B cell (primary cell): ENCODE data around the gene OR1M1. TPM values are rescaled to one million over a fixed set of nuclear protein-coding genes. Genes with fewer than 3 reads are reported as not detected.
A peak's percentile ranks its signal among the peaks of the same experiment; 100 is the strongest.

Experiments used
- ATAC-seq: fragments of 200-7000 bp; cut with Tn5 transposase; one replicate; pipeline ENCODE4 v1.10.0; 2021; ENCODE audit warnings: low read depth, mild to moderate bottlenecking, moderate number of reproducible peaks, moderate library complexity
- CTCF ChIA-PET: fragments of 350-600 bp; sonication (Branson Sonifier 250); formaldehyde crosslinking; loops from one replicate; lab custom pipeline; 2021; ENCODE audit warnings: antibody characterized with exemption, inconsistent platforms; lab: Charles Lee
- POLR2A ChIA-PET: fragments of 350-600 bp; sonication (Branson Sonifier 250); formaldehyde crosslinking; loops from one replicate; lab custom pipeline; 2021; ENCODE audit warnings: antibody characterized with exemption; lab: Charles Lee
- DNase-seq: peaks from one replicate; pipeline ENCODE4 v3.0.0; 2013
- H2AFZ ChIP-seq: 2 replicates; pipeline ENCODE4 v1.6.1; 2012; ENCODE audit warnings: mild to moderate bottlenecking, low read depth, low read length; ENCODE audit not compliant: insufficient read depth, poor library complexity, severe bottlenecking
- H3K27ac ChIP-seq, 2 donors: 1 replicate in 1 of 2; 2 replicates in 1 of 2; pipeline ENCODE4 v1.5.1; 2012 to 2013; ENCODE audit warnings: low read length in 2 of 2, mild to moderate bottlenecking in 2 of 2, moderate library complexity in 1 of 2
- H3K27me3 ChIP-seq, 4 experiments: fragments of 200-600 bp in 1 of 4; sonication (generic) in 1 of 4; replicated peaks in 1 of 4; 1 replicate in 2 of 4; 2 replicates in 2 of 4; pipeline versions ENCODE4 v1.6.1 to v1.7.0; 2013 to 2016; ENCODE audit warnings: low read length in 3 of 4, mild to moderate bottlenecking in 2 of 4, mixed read lengths in 1 of 4, moderate library complexity in 1 of 4; ENCODE audit not compliant: insufficient read depth in 4 of 4, control insufficient read depth in 3 of 4; ENCODE audit errors: control extremely low read depth in 1 of 4
- H3K36me3 ChIP-seq, 2 experiments: replicated peaks in 1 of 2; 1 replicate in 1 of 2; 2 replicates in 1 of 2; pipeline versions ENCODE4 v1.6.1 to v1.7.1; 2013; ENCODE audit warnings: low read length in 1 of 2; ENCODE audit not compliant: insufficient read depth in 2 of 2, control insufficient read depth in 1 of 2; ENCODE audit errors: control extremely low read depth in 1 of 2, extremely low read depth in 1 of 2
- H3K4me1 ChIP-seq, 2 donors: fragments of 200-600 bp in 1 of 2; sonication (generic) in 1 of 2; 1 replicate in 1 of 2; 2 replicates in 1 of 2; pipeline versions ENCODE4 v1.5.1 to v1.6.1; 2013 to 2017; ENCODE audit warnings: low read length in 2 of 2; ENCODE audit not compliant: control insufficient read depth in 2 of 2, insufficient read depth in 2 of 2
- H3K4me2 ChIP-seq: replicated peaks from 2 replicates; pipeline ENCODE3; 2012; ENCODE audit warnings: mild to moderate bottlenecking, low read depth, low read length; ENCODE audit not compliant: poor library complexity, severe bottlenecking
- H3K4me3 ChIP-seq, 5 experiments: fragments of 200-600 bp in 1 of 5; sonication (generic) in 1 of 5; 1 replicate in 3 of 5; 2 replicates in 2 of 5; pipeline versions ENCODE4 v1.5.1 to v1.7.0; 2011 to 2016; ENCODE audit warnings: low read length in 4 of 5, mild to moderate bottlenecking in 4 of 5, low read depth in 2 of 5, control low read depth in 1 of 5, moderate library complexity in 1 of 5; ENCODE audit not compliant: insufficient read depth in 1 of 5; ENCODE audit errors: control extremely low read depth in 1 of 5, extremely low read depth in 1 of 5
- H3K79me2 ChIP-seq: fragments of 200-600 bp; sonication (generic); one replicate; pipeline ENCODE4 v1.6.0; 2016; ENCODE audit warnings: low read length; ENCODE audit not compliant: control insufficient read depth, insufficient read depth
- H3K9ac ChIP-seq: fragments of 200-600 bp; sonication (generic); 2 replicates; pipeline ENCODE4 v1.6.1; 2017; ENCODE audit warnings: mild to moderate bottlenecking, low read length, moderate library complexity
- H3K9me3 ChIP-seq, 3 donors: one replicate each; pipeline versions ENCODE4 v1.6.1 to v1.7.1; 2013; ENCODE audit warnings: low read length in 2 of 3; ENCODE audit not compliant: control insufficient read depth in 2 of 3, insufficient read depth in 1 of 3; ENCODE audit errors: control extremely low read depth in 1 of 3
- H4K20me1 ChIP-seq: 2 replicates; pipeline ENCODE4 v1.6.0; 2012; ENCODE audit warnings: mild to moderate bottlenecking, low read length; ENCODE audit not compliant: insufficient read depth, control insufficient read depth, poor library complexity, severe bottlenecking
- H3K27ac Mint-ChIP-seq: one replicate; pipeline ENCODE4 v1.8.0; 2021; ENCODE audit warnings: mixed read lengths
- H3K27me3 Mint-ChIP-seq: one replicate; pipeline ENCODE4 v1.8.0; 2021; ENCODE audit warnings: mixed read lengths
- H3K4me1 Mint-ChIP-seq: one replicate; pipeline ENCODE4 v1.8.0; 2021; ENCODE audit warnings: mixed read lengths
- H3K4me3 Mint-ChIP-seq: one replicate; pipeline ENCODE4 v1.8.0; 2021; ENCODE audit warnings: mixed read lengths
- H3K9me3 Mint-ChIP-seq: one replicate; pipeline ENCODE4 v1.8.0; 2022; ENCODE audit warnings: mixed read lengths; ENCODE audit not compliant: insufficient read depth
- EZH2 ChIP-seq: IDR thresholded peaks from 2 replicates; pipeline ENCODE4 v1.6.1; 2012; ENCODE audit warnings: borderline replicate concordance, low read depth, mild to moderate bottlenecking, moderate library complexity, low read length; ENCODE audit not compliant: insufficient read depth, poor library complexity, severe bottlenecking
- WGBS: methylation state at CpG from one replicate; pipeline ENCODE4 v1.1.5; 2013; ENCODE audit warnings: missing lambda C conversion rate; ENCODE audit not compliant: insufficient coverage; 5-methylcytosine and 5-hydroxymethylcytosine counted together
- intact Hi-C: fragments of 100-400 bp; cut with micrococcal nuclease; formaldehyde crosslinking; loops from one replicate; pipeline ENCODE4 v1.10.0; 2022
- polyA plus RNA-seq: library from polyadenylated mRNA; depleted of rRNA; stranded (reverse); fragments of >200 nt; gene quantifications from 2 replicates; pipeline ENCODE4 v1.2.3, GENCODE V29; 2012
- total RNA-seq, 2 donors: library from RNA; stranded (reverse); fragments of 120-200 nt in 1 of 2; gene quantifications; 1 replicate in 1 of 2; 2 replicates in 1 of 2; pipeline versions ENCODE4 v1.2.3 to v1.2.4, GENCODE V29; 2013 to 2022
- TF ChIP-seq, protein P1 (sequence below): fragments of 200-600 bp; IDR thresholded peaks from one replicate; pipeline ENCODE4 v1.8.0; 2022; ENCODE audit warnings: antibody characterized with exemption, mild to moderate bottlenecking

The OR1M1 gene
- total and polyA plus RNA-seq, 2 donors (not counting 1 experiment from before 2014, with no cell fraction given): not detected

DNA sequence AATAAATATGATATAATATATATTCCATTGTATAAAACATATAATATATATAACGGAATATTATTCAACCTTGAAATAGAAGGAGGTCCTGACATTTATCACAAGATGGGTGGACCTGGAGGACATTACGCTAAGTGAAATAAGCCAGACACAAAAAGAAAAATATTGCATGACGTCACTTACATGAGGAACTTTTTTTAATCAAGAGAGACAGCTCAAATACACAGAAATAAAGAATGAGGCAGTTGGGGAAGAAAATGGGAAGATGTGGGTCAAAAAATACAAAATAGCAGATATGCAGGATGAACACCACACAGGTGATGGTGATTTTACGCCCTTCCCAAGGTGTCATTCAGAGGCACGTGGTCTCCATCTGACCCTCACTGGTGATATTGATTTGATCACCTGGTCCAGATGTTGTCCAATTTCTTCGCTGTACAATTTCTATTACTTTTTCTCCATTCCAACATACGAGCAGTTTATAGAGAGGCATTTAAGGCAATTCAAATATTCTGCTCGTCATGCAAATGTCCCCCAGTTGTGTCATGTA is 52.8 kb downstream of the OR1M1 start:
- CTCF ChIA-PET: interaction anchor here (1.5 kb wide), 1 partner anchor 65 kb away, joined by 4 read pairs; no protein-coding TSS in a partner anchor
- TF ChIP-seq, protein P1, sequence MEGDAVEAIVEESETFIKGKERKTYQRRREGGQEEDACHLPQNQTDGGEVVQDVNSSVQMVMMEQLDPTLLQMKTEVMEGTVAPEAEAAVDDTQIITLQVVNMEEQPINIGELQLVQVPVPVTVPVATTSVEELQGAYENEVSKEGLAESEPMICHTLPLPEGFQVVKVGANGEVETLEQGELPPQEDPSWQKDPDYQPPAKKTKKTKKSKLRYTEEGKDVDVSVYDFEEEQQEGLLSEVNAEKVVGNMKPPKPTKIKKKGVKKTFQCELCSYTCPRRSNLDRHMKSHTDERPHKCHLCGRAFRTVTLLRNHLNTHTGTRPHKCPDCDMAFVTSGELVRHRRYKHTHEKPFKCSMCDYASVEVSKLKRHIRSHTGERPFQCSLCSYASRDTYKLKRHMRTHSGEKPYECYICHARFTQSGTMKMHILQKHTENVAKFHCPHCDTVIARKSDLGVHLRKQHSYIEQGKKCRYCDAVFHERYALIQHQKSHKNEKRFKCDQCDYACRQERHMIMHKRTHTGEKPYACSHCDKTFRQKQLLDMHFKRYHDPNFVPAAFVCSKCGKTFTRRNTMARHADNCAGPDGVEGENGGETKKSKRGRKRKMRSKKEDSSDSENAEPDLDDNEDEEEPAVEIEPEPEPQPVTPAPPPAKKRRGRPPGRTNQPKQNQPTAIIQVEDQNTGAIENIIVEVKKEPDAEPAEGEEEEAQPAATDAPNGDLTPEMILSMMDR: no peak
- TF ChIP-seq EZH2: no peak
- peak overlapping the region; percentile 86 to 90 for H3K27ac ChIP-seq

More for the DNA sequence above, 52.8 kb downstream of the OR1M1 start:
- Histone ChIP-seq H4K20me1 (no peaks in the 10 kb centered on the region), H3K4me2 (peak overlapping the region; percentile 76), H3K27me3 (no peaks in the 10 kb centered on the region), H3K4me1 (peaks cover 13 to 15% of the 10 kb centered on the region in 2 donors), H3K36me3 (no peaks in the 10 kb centered on the region), H2AFZ (peak overlapping the region; percentile 84), H3K79me2 (peaks cover 49% of the 10 kb centered on the region), H3K4me3 (peak overlapping the region; percentile 70 to 99 (median 97)), H3K9me3 (peaks cover 3 to 4% (median 3%) of the 10 kb centered on the region in 3 donors), H3K9ac (peak overlapping the region; percentile 99)
- ATAC-seq: no peak
- H3K4me1 Mint-ChIP-seq: peaks cover 32% of the 10 kb centered on the region
- POLR2A ChIA-PET: no interaction called here
- H3K9me3 Mint-ChIP-seq: peaks cover 1% of the 10 kb centered on the region
- WGBS: 29% methylated on average over 3 of the region's 8 CpGs
- peak overlapping the region; percentile 98 for H3K4me3 Mint-ChIP-seq
- H3K27ac Mint-ChIP-seq: peak overlapping the region; percentile 97
- H3K27me3 Mint-ChIP-seq: peaks cover 3% of the 10 kb centered on the region
- DNase-seq: no peak
- intact Hi-C loops: loop anchor here (1.0 to 5.0 kb wide), 4 partner anchors 170 to 483 kb away; partner anchors contain the start of genes ZNF121, ZNF559, ZNF561 and ZNF699
